Spleen (tissue), 11 donors: Measurements from ENCODE around the gene IL17C. TPM values are rescaled to one million over a fixed set of nuclear protein-coding genes. Genes with fewer than 3 reads are reported as not detected.

Experiments
- DNase-seq: peaks from one replicate; pipeline ENCODE4 v3.0.0-alpha.2; 2020
- H3K27ac ChIP-seq, 8 donors: fragments of 200-600 bp; sonication (generic) in 7 of 8; 1 replicate in 4 of 8; 2 replicates in 4 of 8; pipeline versions ENCODE4 v1.5.0 to v1.8.0; 2016 to 2021; ENCODE audit warnings: inconsistent platforms in 4 of 8, mild to moderate bottlenecking in 4 of 8, moderate library complexity in 1 of 8
- H3K27me3 ChIP-seq, 7 donors: fragments of 200-600 bp; sonication (generic) in 6 of 7; replicated peaks in 1 of 7; 1 replicate in 4 of 7; 2 replicates in 3 of 7; pipeline versions ENCODE4 v1.5.0 to v1.8.0; 2016 to 2021; ENCODE audit warnings: inconsistent platforms in 3 of 7, mild to moderate bottlenecking in 1 of 7
- H3K36me3 ChIP-seq, 6 donors: fragments of 200-600 bp; sonication (generic) in 5 of 6; 1 replicate in 4 of 6; 2 replicates in 2 of 6; pipeline versions ENCODE4 v1.5.0 to v1.8.0; 2016 to 2021; ENCODE audit warnings: inconsistent platforms in 2 of 6
- H3K4me1 ChIP-seq, 6 donors: fragments of 200-600 bp; sonication (generic) in 5 of 6; 1 replicate in 3 of 6; 2 replicates in 3 of 6; pipeline versions ENCODE4 v1.5.0 to v1.8.0; 2016 to 2021; ENCODE audit warnings: inconsistent platforms in 3 of 6
- H3K4me3 ChIP-seq, 8 donors: fragments of 200-600 bp; sonication (generic) in 7 of 8; 1 replicate in 4 of 8; 2 replicates in 4 of 8; pipeline versions ENCODE4 v1.5.0 to v1.8.0; 2016 to 2021; ENCODE audit warnings: inconsistent platforms in 4 of 8, mild to moderate bottlenecking in 4 of 8, moderate library complexity in 2 of 8
- H3K9me3 ChIP-seq, 8 donors: fragments of 200-600 bp; sonication (generic) in 7 of 8; 1 replicate in 4 of 8; 2 replicates in 4 of 8; pipeline versions ENCODE4 v1.5.0 to v1.8.0; 2016 to 2021; ENCODE audit warnings: inconsistent platforms in 4 of 8
- CTCF ChIP-seq, 11 experiments: fragments of 200-600 bp in 7 of 11; fragments of 450-650 bp in 4 of 11; sonication (generic) in 4 of 11; IDR thresholded peaks in 8 of 11; conservative IDR thresholded peaks in 3 of 11; 1 replicate in 7 of 11; 2 replicates in 4 of 11; pipeline versions ENCODE4 v1.4.0 to v1.8.0; 2016 to 2021; ENCODE audit warnings: antibody characterized with exemption in 11 of 11, inconsistent platforms in 4 of 11, mild to moderate bottlenecking in 1 of 11
- POLR2A ChIP-seq, 3 donors: fragments of 450-650 bp; IDR thresholded peaks; one replicate each; pipeline ENCODE4 v1.5.1; 2017; ENCODE audit warnings: antibody characterized with exemption in 3 of 3, mild to moderate bottlenecking in 1 of 3
- POLR2AphosphoS5 ChIP-seq, 3 donors: sonication (generic); formaldehyde crosslinking; IDR thresholded peaks; one replicate each; pipeline ENCODE4 v1.5.1; 2017; ENCODE audit warnings: antibody characterized with exemption in 3 of 3
- WGBS, 5 donors: extraction: QIAGEN DNeasy Blood & Tissue Kit in 3 of 5; methylation state at CpG; one replicate each; pipeline versions ENCODE4 v1.1.5 to v1.1.7; 2013 to 2018; 5-methylcytosine and 5-hydroxymethylcytosine counted together
- intact Hi-C: fragments of 100-400 bp; cut with DNase I; formaldehyde crosslinking; loops from one replicate; pipeline ENCODE4 v1.15.0; 2023; ENCODE audit warnings: low total_unique reads
- polyA plus RNA-seq, 3 donors: library from polyadenylated mRNA; stranded (reverse); fragments of 200-250 nt; gene quantifications; one replicate each; pipeline ENCODE4 v1.2.1, GENCODE V29; 2013
- total RNA-seq, 7 donors: library from RNA; depleted of rRNA in 3 of 7; stranded (reverse); fragments of >200 nt in 3 of 7; fragmentation: NEBNext Ultra II Directional in 4 of 7; extraction: Animal tissue kit (Norgen Biotek cat#: 25700) in 4 of 7; gene quantifications; one replicate each; pipeline versions ENCODE4 v1.1.0 to v1.2.1, GENCODE V29; 2016 to 2021
- donor health status: healthy with polysubstance abuse.
- donor health status: DM: no; HTN: no; CAD: no; lungs with moderate emphysema.
- donor health status: DM: no; HTN: no; CAD: no.
- donor health status: Bipolar disorder and iron deficiency.
- donor health status: healthy.
- donor health status: DM: no; HTN: no; CAD: no.
- donor health status: DM: yes; HTN: yes; CAD: no.

The IL17C gene
- total and polyA plus RNA-seq, 10 donors = 0.39 to 1.2 (median 0.64) TPM; not detected in 5

DNA sequence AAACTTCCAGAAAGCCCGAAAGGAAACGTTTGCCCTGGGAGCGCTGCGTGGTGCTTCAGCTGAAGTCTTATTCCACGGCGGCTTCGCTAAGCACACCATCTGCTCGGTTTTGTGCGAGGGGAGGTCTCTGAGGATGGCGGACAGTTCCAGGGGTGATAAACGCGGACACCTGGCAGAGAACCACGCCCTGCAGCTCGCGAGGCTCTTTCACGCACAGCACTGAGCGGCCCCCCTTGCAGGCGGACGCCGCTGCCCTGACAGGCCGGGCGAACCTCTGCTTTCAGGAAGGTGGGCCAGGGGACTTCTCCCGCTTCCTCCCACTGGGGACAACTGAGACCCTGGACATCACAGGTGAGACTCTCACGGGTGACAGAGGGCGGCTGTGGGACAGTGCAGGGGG is 20.8 kb downstream of the IL17C start:
- DNase-seq = no peak
- TF ChIP-seq CTCF (IDR thresholded peaks at IDR 0.05 in 8 of 11, conservative IDR thresholded peaks at IDR 0.05 in 3 of 11) = no peak
- TF ChIP-seq POLR2AphosphoS5 (IDR thresholded peaks at IDR 0.05) = no peak
- no peak for TF ChIP-seq POLR2A (IDR thresholded peaks at IDR 0.05)
- intact Hi-C loops = loop anchor here (10.0 kb wide), 1 partner anchor 46 kb away; the partner anchor contains the start of genes CTU2 and RNF166
- Histone ChIP-seq H3K36me3 (peaks cover 0 to 50% (median 28%) of the 10 kb centered on the region in 6 donors), H3K4me3 (no peak overlapping the region), H3K27me3 (no peaks in the 10 kb centered on the region), H3K27ac (no peak overlapping the region), H3K4me1 (peaks cover 10 to 37% (median 21%) of the 10 kb centered on the region in 6 donors), H3K9me3 (no peaks in the 10 kb centered on the region)
- 93 to 97% (median 95%) methylated on average over 16 to 25 of the region's 25 CpGs for WGBS, 5 donors

DNA sequence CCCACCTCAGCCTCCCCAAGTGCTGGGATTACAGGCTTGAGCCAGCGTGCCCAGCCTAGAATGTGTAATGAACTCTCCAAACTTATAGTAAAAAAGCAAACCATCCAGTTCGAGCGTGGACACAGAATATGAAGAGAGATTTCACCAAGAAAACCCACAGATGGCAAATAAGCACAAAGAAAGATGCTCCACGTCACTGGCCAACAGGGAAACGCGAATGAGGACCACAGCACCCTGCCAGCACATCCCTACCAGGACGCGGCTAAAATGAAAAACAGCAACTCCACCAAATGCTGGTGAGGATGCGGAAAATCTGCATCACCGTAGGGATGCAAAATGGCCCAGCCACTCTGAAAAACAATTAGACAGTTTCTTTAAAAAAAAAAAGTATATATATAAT is 23.1 kb downstream of the IL17C start:
- WGBS, 5 donors = 84 to 95% (median 92%) methylated on average over 10 of the region's 10 CpGs
- no peaks in the 10 kb centered on the region for H3K9me3 ChIP-seq
- intact Hi-C loops = no loop called here
- peaks cover 16 to 52% (median 36%) of the 10 kb centered on the region in 6 donors for H3K4me1 ChIP-seq
- H3K4me3 ChIP-seq = no peak overlapping the region
- no peaks in the 10 kb centered on the region for H3K27me3 ChIP-seq
- peaks cover 0 to 27% (median 11%) of the 10 kb centered on the region in 6 donors for H3K36me3 ChIP-seq
- no peak for DNase-seq
- no peak overlapping the region for H3K27ac ChIP-seq
- TF ChIP-seq POLR2AphosphoS5 (IDR thresholded peaks at IDR 0.05) (no peak), CTCF (IDR thresholded peaks at IDR 0.05 in 8 of 11, conservative IDR thresholded peaks at IDR 0.05 in 3 of 11) (no peak), POLR2A (IDR thresholded peaks at IDR 0.05) (no peak)

DNA sequence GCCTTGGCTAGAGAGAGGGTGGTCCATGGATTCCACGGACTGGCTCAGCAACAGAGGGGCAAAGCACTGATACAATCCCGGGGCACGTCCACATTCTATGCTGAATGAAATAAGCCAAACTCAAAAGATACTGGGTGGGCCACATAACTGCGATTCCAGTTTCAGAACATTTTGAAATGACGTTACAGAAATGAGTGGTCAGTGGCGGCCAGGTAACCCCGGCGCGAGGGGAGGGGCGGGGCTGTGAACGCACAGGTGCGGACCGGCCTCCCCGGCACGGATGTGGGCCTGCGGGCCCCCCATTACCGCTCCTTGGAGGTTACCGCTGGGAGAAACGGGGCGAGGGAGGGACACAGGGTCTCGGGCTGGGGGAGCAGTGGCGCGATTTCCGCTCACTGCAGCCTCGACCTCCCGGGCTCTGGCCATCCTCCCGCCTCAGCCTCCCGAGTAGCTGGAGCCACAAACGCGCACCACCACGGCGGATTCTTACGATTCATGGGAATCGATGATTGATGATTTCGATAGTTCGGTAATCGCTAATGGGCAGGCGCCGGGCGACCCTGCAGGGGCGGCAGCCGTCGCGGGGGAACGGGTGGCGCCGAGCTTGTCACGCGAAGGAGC is 24.0 kb downstream of the IL17C start:
- H3K27ac ChIP-seq = peak overlapping the region; percentile 77 to 97 (median 90)
- H3K4me3 ChIP-seq = peak overlapping the region; percentile 51 to 95 (median 84)
- no peaks in the 10 kb centered on the region for H3K27me3 ChIP-seq
- TF ChIP-seq CTCF (IDR thresholded peaks at IDR 0.05 in 8 of 11, conservative IDR thresholded peaks at IDR 0.05 in 3 of 11) = no peak
- no peak for TF ChIP-seq POLR2AphosphoS5 (IDR thresholded peaks at IDR 0.05)
- no peak for TF ChIP-seq POLR2A (IDR thresholded peaks at IDR 0.05)
- no peak for DNase-seq
- H3K4me1 ChIP-seq = peaks cover 16 to 52% (median 36%) of the 10 kb centered on the region in 6 donors
- H3K9me3 ChIP-seq = no peaks in the 10 kb centered on the region
- WGBS, 5 donors = 2 to 3% (median 3%) methylated on average over 34 to 49 of the region's 49 CpGs
- H3K36me3 ChIP-seq = peaks cover 0 to 19% (median 5%) of the 10 kb centered on the region in 6 donors
- intact Hi-C loops = no loop called here

DNA sequence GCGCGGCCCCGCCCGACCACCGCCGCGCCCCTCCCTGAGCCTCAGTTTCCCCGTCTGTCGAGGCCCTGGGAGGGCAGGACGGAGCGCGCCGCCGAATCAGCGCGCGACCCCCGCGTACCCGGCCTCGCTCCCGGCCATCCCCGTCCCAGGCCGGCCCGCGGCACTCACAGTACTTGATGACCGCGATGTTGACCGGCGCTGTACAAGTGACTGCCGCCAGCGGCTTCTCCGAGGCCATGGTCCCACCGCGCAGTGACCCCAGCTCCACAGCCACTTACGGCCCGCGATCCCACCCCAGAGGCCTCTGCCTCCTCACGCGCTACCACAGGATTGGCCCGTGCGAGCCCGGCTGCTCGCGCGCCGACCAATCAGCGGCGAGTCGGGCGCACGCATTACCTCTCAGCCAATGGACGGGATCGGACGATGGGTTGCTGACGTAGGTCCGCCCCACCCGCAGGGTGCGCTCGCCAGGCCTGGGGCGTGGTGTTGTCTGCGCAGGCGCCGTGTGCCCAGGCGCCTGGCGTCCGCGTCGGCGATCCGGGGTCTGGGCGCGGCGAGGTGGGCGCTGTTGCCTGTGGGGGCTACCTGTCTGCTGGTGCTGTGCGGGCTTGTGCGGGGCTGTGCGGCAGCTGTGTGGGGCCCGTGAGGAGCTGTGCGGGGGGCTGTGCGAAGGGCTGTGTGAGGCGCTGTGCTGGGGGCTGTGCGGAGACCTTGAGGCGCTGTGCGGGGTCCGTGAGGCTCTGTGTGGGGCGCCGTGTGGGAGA is 24.7 kb downstream of the IL17C start, which contains the start of gene MVD:
TSS of gene MVD (minus strand) at position 249 of the 764 bp plus-strand sequence. CDS start at position 238, 11 bp downstream.
- Histone ChIP-seq H3K27me3 (no peaks in the 10 kb centered on the region), H3K36me3 (peaks cover 0 to 12% (median 2%) of the 10 kb centered on the region in 6 donors), H3K27ac (peak within 1 kb of the TSS; percentile 77 to 97 (median 90)), H3K4me3 (peak within 1 kb of the TSS; percentile 51 to 95 (median 84)), H3K4me1 (peaks cover 16 to 52% (median 36%) of the 10 kb centered on the region in 6 donors), H3K9me3 (no peaks in the 10 kb centered on the region)
- 0 to 1% (median 0%) methylated on average over 28 to 88 of the region's 88 CpGs for WGBS, 5 donors
- peak in 1 of 11 experiments; percentile 55 for TF ChIP-seq CTCF (IDR thresholded peaks at IDR 0.05 in 8 of 11, conservative IDR thresholded peaks at IDR 0.05 in 3 of 11)
- TF ChIP-seq POLR2AphosphoS5 (IDR thresholded peaks at IDR 0.05) = peak; percentile 94 to 97 (median 96)
- TF ChIP-seq POLR2A (IDR thresholded peaks at IDR 0.05) = peak in 1 of 3 donors; percentile 76
- DNase-seq = peak; percentile 97
- intact Hi-C loops = no loop called here
